Hematopoietic multipotent progenitor cell treated with erythropoietin and hydrocortisone succinate and interleukin-3 and kit ligand, for 4 days (in vitro differentiated cells): ENCODE measurements around the gene P2RY8.
A peak's percentile ranks its signal among the peaks of the same experiment; 100 is the strongest.
"Not testable (repeated sequence)": the region's sequence is repeated elsewhere in the genome, so short reads cannot be mapped to it uniquely, and the experiment has no call there.

ENCODE experiments used
- DNase-seq: peaks from one replicate; pipeline ENCODE4 v3.0.0-alpha.2; 2015

P2RY8 gene

DNA sequence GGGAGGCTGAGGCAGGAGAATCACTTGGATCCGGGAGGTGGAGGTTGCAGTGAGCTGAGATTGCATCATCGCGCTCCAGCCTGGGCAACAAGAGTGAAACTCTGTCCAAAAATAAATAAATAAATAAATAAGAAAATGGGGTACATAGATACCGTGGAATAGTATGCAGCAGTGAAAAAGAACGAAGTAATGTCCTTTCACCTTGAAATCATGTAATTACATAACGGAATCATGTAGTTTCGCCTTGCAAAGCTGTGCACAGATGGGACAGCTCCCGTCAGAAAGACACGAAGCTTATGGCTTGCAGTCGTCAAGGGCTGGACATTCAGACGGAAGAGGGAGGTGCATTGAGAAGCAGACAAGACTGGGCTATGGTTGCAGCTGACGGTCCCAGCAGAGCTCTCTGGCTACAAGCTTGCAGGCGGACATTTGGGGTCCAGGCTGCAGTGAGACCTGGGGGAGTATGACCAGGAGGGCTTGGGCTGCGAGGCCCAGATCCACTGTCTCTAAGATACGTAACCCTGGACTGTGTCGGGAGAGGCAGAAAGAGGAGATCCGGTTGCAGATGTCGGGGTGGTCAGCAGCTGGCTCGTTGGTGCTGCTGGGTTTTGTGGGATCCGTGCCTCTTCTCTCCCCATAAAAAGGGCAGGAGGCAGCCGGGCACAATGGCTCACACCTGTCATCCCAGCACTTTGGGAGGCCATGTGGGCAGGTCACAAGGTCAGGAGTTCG lies 6.2 kb upstream of the P2RY8 start:
- DNase-seq = no peak

DNA sequence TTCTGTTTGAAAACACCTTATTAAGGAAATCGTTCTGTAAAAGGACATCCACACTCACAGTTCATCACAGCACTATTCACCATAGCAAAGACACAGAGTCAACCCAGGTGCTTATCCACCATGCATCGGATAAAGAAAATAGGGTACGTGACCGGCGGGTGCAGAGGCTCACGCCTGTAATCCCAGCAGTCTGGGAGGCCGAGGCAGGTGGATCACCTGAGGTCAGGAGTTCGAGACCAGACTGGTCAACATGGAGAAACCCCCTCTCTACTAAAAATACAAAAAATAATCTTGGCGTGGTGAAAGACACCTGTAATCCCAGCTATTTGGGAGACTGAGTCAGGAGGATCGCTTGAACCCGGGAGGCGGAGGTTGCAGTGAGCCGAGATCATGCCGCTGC lies 2.2 kb upstream of the P2RY8 start:
- DNase-seq = not testable (repeated sequence)

DNA sequence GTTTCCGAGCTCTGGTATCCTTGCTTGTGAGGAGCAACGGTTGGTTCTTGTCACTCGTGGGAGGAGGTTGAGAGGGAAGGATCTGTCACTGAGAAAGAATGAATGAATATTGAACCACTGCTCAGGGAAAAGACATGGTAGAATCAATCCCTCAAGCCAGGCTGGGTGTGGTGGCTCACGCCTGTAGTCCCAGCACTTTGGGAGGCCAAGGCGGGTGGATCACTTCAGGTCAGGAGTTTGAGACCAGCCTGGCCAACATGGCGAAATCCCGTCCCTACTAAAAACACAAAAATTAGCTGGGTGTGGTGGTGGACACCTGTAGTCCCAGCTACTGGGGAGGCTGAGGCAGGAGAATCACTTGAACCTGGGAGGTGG lies 718 bp upstream of the P2RY8 start:
- DNase-seq = not testable (repeated sequence)

DNA sequence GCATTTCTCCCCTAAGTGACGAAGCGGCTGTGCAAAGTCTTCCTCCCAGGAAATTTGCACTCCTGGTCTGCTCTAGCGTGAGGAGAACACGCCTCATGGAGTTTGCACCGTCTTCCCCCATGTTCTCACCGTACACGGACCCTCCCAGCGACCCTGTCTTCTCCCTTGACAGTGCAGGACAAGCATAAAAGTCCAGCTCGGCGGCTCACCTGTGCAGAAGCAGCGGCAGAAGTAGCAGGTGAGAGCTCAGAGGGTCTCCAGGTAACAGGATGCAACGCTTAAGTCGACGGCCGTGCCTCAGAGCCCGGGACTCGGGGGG lies 314 bp downstream of the P2RY8 start:
- no peak for DNase-seq

DNA sequence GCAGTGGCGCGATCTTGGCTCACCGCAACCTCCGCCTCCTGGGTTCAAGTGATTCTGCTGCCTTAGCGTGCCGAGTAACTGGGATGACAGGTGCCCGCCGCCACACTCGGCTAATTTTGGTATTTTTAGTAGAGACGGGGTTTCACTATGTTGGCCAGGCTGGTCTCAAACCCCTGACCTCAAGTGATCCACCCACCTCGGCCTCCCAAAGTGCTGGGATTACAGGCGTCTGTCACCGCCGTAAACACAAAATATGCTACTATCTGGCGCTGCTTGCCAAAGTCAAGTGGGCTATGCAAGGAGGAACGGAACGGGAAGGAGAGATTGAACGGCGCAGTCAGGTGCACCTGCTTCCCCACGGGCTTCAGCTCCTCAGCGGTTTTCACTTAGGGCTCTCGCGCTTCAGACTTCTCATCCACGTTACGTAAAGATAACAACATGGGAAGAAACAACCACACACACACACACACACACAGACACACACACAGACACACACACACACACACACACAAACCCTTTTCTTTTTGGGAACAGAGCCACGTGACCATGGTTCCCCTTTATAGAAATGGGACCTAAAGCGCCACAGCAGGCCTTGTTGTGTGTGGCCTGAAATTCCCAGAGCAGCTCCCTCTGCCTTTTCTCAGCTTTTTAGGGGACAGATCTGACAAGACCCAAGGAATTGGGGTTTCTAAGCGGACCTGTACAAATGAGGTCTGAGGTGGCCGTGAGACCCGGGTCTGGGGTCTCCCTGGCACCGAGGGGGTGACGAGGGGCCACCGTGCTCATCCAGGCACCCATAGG lies 1.5 kb downstream of the P2RY8 start:
- peak; percentile 83 for DNase-seq

DNA sequence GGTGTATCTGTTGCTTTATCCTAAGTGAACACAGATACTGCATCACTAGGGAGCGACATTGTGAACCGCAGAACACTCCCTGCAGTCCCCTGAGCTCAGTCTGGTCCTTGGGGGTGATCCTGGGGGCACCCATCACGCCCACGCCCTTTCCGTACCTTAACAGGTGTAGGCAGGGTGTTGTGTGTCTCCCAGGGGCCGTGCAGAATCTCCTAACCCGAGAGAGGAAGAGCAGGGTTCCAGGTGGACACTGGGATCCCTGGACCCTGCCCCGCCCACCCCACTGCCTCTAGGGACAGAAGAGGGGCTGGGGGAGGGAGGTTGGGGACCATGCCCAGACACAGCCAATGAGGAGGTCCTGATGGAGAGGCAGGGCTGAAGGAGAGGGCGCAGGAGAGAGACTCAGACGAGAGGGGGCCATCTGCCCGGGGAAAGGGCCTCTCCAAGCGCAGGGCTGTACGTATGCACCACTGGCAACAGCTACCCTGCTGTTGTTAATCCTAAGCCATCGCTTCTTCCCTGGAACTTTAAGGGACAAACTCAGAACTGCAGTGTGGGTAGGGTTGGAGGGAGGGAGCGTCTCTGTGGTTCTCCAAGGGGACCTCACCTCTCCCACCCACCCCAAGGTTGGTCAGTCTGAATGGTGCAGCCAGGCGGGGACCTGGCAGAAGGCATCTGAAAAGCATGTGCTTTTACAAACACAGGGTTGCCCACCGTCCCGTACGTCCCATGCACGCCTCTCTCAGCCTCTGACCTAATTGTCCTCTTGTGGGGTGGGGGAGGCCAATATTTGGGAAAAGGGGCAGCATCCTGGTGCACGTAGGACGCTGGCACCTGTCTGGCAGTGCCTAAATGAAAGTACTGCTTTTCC lies 2.5 kb downstream of the P2RY8 start:
- peak; percentile 74 for DNase-seq

DNA sequence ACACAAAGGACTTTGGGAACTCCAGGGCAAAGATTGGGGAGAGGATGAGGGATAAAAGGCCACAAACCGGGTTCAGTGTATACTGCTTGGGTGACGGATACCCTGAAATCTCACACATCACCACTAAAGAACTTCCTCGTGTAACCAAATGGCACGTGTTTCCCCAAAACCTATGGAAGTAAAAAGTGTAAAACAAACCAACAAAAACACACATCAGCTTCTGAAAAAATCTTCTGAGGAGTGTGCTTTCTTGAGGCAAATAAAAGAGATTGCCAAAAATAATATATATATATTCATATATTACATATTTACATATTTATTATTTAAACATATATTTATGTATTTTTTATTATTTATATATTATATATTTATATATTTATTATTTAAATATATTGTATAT lies 3.9 kb downstream of the P2RY8 start:
- DNase-seq = peak; percentile 43

DNA sequence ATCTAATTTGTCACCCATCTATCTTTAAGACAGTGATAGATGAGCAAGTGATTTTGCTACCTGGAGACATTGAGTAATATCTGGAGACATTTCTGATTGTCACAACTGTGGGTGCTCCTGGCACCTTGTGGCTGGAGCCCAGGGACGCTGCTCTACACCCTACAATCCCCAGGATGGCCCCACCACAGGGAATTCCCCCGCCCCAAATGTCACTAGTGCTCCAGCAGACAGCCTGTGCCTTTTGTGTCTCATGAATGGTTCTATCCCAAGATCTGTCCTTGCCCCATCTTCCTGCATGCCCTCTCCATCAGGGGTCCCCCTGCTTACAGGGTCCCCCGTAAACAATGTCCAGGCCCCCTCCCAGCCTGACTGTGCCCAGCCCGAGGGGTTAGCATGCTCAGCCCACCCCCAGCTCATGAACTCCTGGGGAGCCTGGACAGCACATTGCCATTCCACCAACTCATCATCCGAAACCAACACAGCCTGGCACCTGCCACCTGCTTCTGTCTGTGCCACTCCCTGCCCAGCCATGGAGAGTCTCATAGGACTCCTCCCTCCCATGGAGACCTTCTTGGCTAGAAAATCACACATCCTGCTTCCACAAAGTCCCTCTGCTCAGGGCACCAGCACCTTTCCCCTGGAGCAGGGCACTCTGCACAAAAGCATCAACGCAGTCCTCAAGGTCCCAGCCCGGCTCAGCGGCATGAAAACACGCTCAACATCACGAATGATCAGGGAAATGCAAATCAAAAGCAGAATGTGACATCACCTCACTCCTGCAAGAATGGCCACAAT lies 5.7 kb downstream of the P2RY8 start:
- peak; percentile 30 for DNase-seq

DNA sequence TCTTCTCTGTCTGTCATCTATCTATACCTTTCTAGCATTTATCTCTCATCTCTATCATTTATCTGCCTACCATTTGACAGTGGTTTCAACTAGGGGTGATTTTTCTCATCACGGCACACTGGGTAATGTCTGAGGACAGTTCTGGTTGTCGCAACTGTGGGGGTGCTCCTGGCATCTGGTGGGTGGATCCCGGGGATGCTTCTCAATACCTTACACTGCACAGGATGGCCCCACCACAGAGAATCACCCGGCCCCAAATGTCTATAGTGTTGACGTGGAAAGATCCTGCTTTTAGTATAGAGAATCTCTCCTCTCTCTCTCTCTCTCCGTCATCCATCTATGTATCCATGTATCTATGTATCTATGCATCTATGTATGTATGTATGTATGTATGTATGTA lies 7.2 kb downstream of the P2RY8 start:
- no peak for DNase-seq

DNA sequence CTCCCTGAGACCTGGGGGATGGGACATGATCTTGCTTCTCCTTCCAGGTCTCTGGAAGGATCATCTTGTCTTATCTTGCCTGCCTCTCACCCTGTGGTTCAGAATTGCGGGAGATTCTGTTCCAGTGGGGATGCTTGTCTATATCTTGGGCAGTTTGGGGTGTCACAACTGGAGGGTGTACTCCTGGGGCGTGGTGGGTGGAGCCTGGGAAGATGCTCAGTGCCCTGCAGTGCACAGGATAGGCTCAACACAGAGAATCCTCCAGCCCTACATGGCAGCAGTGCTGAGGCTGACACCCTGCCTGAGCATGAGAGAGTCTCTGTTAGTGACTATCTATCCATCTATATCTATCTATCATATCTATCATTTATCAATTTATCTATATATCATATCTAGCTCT lies 7.7 kb downstream of the P2RY8 start:
- DNase-seq = no peak

DNA sequence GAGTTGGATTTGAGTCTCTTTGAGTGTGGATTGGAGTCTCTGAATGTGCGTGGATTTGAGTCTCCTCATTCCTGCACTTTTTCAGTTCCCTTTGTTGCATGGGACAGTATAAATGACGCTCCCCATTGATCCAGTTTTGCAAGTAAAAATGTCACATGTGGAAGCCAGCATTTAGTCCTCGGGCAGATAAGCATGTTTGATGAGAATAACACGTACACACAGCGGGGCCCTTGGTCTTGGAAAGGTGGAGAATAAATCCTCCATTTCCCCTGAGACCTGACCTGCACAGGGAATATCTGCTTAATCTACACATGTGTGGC lies 8.1 kb downstream of the P2RY8 start:
- DNase-seq = no peak

DNA sequence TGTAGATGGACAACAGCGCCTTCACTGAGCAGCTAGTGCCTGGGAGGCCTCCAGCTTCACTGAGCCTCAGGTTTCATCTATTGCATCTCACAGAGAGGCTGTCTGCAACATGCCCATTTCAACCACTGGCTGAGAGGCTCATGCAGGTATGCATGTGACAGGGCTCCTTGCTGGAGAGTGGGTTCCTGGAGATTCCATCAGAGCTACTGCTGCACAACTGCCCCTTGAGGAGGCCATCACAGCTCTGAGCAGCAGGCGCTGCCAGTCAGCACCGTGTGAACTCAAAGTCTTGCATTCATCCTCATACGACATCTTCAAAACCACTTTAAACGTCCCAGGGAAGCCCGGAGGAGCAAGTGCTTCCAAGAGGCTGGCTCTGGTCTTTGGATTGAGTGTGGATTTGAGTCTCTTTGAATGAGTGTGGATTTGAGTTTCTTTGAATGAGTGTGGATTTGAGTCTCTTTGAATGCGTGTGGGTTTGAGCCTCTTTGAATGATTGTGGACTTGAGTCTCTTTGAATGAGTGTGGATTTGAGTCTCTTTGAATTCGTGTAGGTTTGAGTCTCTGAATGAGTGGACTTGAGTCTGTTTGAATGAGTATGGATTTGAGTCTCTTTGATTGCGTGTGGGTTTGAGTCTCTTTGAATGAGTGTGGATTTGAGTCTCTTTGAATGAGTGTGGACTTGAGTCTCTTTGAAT lies 8.7 kb downstream of the P2RY8 start:
- DNase-seq = no peak

DNA sequence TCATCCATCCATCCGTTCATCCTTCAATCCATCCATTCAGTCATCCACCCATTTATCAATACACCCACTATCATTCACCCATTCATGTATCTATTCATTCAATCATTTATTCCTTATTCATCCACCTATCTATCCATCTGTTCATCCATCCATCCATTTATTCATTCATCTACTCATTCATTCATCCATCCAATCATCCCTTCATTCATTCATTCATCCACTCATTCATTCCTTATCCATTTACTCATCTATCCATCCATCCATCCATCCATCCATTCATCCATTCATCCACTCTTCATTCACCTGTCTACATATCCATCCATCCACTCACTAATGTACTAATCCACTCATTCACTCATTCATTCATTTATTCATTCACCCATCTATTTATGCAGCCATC lies 9.5 kb downstream of the P2RY8 start:
- no peak for DNase-seq

DNA sequence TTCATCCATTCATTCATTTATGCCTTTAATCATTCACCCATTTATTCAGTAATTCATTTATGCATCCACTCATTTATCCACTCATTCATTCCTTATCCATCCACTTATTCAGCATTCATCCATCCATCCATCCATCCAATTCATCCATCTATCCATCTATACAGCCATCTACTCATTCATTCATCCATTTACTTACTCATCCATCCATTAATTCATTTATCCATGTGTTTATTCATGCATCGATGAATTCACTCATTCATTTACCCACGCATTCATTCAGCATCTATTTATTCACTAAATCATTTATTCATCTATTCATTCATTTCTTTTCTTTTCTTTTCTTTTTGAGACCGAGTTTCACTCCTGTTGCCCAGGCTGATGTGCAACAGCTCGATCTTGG lies 10.4 kb downstream of the P2RY8 start:
- no peak for DNase-seq

DNA sequence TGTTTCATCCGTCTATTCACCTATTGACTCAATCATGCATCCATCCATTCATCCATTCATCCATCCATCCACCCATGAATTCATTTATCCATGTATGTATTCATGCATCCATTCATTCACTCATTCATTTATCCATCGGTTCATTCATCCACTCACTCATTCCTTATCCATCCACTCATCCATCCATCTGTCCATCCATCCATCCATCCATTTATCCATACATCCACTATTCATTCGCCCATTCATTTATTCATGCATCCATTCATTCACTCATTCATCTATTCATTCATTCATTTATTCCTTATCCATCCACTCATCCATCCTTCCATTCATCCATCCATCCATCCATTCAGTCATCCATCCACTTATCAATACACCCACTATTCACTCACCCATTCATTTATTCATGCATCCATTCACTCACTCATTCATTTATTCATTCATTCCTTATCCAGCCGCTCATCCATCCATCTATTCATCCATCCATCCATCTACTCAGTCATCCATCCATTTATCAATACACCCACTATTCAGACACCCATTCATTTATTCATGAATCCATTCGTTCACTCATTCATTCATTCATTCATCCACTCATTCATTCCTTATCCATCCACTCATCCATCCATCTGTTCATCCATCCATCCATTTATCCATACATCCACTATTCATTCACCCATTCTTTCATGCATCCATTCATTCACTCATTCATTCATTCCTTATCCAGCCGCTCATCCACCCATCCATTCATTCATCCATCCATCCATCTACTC lies 11.2 kb downstream of the P2RY8 start:
- no peak for DNase-seq

DNA sequence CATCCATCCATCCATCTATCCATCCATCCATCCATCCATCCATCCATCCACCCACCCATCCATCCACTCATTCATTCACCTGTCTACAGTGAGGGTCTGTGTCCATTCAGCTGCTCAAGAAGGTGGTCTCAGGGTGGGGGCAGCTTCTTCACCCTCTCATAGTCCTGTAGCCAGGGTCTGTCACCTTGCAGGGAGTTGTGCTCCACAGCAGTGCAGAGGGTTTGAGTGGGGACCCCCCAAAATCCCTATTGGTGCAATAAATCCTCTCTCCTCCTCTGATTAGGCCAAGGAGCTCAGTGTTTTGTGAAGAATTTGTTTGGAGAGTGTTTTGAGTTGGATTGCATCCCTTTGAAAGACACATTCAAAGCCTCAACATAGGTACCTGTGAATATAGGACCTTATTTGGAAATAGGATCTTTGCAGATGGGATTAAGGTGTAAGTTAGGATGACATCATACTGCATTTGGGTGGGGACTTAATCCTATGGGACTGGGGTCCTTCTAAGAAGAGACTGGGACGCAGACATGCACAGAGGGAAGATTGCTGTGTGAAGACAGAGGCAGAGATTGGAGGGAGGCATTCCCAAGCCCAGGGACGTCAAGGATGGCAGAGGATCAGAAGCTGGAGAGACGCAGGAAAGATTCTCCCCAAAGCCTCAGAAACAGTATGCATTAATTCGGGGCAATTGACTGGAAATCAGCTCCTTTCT lies 12.0 kb downstream of the P2RY8 start:
- DNase-seq = no peak

DNA sequence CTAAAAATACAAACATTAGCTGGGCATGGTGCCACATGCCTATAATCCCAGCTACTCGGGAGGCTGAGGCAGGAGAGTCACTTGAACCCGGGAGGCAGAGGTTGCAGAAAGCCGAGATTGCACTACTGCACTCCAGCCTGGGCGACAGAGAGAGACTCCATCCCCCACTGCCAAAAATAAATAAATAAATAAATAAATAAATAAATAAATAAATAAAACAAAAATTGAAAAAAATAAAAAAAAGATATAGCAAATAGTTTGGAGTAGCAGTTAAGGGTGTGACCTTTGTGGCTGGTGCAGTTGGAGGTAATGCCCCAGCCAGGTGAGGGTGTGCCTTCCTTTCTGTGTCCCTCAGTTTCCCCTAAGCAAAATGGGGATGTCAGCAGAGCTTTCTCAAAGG lies 14.1 kb downstream of the P2RY8 start:
- DNase-seq = not testable (repeated sequence)

DNA sequence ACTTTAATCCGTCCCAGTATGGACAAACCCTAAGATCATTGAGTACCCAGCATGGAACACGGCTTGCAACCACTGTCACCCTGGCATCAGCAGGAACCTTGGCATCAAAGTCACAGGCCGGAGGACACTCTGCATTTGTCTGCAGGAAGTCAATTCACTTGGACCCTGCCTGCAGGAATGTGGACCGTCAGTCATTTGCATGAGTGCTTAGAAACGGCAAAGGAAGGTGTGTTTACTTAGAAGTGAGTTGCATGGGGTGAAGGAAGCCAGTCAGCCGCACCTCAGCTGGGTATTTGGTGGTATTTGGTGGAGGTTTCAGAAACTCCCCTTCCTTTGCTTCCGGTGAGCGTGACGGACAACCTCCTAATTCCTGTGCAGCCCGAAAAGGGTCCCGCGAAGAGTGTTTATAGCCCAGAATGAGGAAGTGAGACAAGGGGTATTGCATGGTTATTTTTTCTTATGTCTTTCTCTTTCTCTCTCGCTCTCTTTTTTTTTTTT lies 15.5 kb downstream of the P2RY8 start:
- peak; percentile 92 for DNase-seq

DNA sequence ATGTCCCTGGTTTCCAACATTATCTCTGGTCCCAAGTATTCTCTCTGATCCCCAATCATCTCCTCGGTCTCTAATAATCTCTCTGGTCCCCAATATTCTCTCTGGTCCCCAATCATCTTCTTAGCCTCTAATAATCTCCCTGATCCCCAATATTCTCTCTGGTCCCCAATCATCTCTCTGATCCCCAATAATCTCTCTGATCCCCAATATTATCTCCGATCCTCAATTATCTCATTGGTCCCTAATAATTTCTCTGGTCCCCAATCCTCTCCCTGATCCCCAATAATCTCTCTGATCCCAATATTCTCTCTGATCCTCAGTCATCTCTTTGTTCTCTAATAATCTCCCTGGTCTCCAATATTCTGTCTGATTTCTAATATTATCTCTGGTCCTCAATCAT lies 16.6 kb downstream of the P2RY8 start:
- no peak for DNase-seq

DNA sequence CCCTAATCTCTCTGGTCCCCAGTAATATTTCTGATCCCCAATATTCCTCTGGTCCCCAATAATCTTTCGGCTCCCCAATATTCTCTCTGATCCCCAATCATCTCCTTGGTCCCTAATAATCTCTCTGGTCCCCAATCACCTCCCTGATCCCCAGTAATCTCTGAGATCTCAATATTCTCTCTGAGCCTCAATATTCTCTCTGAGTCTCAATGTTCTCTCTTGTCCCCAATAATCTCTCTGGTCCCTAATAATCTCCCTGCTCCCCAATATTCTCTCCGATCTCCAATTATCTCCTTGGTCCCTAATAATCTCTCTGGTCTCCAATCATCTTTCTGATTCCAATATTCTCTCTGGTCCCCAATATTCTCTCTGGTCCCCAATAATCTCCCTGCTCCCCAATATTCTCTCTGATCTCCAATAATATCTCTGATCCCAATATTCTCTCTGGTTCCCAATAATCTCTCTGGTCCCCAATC lies 17.9 kb downstream of the P2RY8 start:
- DNase-seq = no peak

DNA sequence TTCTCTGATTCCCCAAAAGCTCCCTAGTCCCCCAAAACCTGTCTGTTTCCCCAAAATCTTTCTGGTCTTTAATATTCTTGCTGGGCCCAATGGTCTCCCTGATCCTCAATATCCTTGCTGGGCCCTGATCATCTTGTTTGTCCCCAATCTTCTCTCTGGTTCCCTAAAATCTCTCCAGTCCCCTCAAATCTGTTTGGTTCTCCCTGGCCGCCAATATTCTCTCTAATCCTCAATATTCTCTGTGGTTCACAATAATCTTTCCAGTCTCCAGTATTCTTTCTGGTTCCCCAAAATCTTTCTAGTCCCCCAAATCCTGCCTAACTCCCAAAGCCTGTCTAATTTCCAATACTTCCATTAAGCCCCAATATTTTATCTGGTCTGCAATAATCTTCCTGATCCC lies 18.5 kb downstream of the P2RY8 start:
- no peak for DNase-seq
